Astrocyte of the spinal cord (primary cell): ENCODE results near the gene HAGHL.

Source experiments
- DNase-seq: peaks from one replicate; pipeline ENCODE4 v3.0.0; 2011; ENCODE audit warnings: low read depth, low spot score
- H3K4me3 ChIP-seq: 2 replicates; pipeline ENCODE4 v1.5.1; 2011; ENCODE audit warnings: low read depth, mild to moderate bottlenecking, low read length, moderate library complexity
- in situ Hi-C: cut with HindIII; loops from 2 replicates; pipeline ENCODE4 v1.10.0; 2017; ENCODE audit warnings: low sequenced_read_pairs
- TF ChIP-seq, protein P1 (sequence below): IDR thresholded peaks from 2 replicates; pipeline ENCODE4 v1.5.1; 2012; ENCODE audit warnings: low read depth, mild to moderate bottlenecking, low read length, inconsistent platforms

Gene HAGHL

DNA sequence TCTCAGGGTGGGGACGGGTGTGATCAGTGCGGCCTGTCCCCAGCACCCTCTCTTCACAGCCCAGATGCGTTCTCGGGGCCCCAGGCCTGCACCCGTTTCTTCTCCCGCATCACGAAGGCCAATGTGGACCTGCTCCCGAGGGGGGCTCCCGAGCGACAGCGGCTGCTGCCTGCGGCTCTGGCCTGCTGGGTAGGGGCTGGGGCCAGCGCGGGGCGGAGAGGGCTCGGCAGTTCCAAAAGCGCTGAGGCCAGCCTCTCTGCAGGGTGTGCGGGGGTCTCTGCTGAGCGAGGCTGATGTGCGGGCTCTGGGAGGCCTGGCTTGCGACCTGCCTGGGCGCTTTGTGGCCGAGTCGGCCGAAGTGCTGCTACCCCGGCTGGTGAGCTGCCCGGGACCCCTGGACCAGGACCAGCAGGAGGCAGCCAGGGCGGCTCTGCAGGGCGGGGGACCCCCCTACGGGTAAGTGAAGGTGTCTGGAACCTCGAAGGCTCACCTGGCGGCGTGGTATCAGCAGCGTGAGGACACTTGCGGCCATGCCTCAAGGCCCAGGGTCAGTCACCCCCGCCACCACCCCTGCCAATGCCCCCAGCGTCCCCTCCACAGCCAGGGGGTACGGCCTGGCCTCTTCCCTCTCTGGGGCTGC lies 38.1 kb downstream of the HAGHL start:
- H3K4me3 ChIP-seq: no peak overlapping the region
- TF ChIP-seq, protein P1, sequence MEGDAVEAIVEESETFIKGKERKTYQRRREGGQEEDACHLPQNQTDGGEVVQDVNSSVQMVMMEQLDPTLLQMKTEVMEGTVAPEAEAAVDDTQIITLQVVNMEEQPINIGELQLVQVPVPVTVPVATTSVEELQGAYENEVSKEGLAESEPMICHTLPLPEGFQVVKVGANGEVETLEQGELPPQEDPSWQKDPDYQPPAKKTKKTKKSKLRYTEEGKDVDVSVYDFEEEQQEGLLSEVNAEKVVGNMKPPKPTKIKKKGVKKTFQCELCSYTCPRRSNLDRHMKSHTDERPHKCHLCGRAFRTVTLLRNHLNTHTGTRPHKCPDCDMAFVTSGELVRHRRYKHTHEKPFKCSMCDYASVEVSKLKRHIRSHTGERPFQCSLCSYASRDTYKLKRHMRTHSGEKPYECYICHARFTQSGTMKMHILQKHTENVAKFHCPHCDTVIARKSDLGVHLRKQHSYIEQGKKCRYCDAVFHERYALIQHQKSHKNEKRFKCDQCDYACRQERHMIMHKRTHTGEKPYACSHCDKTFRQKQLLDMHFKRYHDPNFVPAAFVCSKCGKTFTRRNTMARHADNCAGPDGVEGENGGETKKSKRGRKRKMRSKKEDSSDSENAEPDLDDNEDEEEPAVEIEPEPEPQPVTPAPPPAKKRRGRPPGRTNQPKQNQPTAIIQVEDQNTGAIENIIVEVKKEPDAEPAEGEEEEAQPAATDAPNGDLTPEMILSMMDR: no peak
- no peak for DNase-seq
- in situ Hi-C loops: no loop called here

DNA sequence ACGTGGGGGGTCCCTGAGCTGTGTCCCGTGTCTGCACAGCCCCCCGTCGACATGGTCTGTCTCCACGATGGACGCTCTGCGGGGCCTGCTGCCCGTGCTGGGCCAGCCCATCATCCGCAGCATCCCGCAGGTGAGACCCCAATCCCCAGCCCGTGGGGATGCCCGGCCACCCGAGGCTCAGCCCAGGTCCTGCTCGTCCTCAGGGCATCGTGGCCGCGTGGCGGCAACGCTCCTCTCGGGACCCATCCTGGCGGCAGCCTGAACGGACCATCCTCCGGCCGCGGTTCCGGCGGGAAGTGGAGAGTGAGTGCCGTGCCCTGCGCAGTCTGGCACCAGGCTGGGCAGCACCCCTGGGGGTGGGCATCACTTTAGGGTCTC lies 38.6 kb downstream of the HAGHL start:
- no peak overlapping the region for H3K4me3 ChIP-seq
- DNase-seq: no peak
- TF ChIP-seq, protein P1: no peak
- in situ Hi-C loops: no loop called here

DNA sequence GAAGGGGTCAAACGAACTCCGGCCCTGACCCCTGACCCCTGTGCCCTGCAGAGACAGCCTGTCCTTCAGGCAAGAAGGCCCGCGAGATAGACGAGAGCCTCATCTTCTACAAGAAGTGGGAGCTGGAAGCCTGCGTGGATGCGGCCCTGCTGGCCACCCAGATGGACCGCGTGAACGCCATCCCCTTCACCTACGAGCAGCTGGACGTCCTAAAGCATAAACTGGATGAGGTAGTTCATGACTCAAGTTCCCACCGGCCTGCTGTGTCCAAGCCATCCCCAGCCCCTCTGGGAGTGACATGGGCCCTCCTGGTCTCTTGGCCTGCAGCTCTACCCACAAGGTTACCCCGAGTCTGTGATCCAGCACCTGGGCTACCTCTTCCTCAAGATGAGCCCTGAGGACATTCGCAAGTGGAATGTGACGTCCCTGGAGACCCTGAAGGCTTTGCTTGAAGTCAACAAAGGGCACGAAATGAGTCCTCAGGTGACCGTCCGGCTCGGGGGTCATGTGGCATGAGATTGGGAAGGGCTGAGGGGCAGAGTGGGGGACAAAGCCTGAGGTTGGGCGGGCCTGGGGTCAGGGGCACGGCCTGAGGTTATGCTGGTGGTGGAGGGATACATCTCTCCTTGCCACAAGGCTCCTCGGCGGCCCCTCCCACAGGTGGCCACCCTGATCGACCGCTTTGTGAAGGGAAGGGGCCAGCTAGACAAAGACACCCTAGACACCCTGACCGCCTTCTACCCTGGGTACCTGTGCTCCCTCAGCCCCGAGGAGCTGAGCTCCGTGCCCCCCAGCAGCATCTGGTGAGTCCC lies 39.3 kb downstream of the HAGHL start:
- H3K4me3 ChIP-seq: no peak overlapping the region
- no peak for DNase-seq
- TF ChIP-seq, protein P1: no peak
- in situ Hi-C loops: no loop called here

DNA sequence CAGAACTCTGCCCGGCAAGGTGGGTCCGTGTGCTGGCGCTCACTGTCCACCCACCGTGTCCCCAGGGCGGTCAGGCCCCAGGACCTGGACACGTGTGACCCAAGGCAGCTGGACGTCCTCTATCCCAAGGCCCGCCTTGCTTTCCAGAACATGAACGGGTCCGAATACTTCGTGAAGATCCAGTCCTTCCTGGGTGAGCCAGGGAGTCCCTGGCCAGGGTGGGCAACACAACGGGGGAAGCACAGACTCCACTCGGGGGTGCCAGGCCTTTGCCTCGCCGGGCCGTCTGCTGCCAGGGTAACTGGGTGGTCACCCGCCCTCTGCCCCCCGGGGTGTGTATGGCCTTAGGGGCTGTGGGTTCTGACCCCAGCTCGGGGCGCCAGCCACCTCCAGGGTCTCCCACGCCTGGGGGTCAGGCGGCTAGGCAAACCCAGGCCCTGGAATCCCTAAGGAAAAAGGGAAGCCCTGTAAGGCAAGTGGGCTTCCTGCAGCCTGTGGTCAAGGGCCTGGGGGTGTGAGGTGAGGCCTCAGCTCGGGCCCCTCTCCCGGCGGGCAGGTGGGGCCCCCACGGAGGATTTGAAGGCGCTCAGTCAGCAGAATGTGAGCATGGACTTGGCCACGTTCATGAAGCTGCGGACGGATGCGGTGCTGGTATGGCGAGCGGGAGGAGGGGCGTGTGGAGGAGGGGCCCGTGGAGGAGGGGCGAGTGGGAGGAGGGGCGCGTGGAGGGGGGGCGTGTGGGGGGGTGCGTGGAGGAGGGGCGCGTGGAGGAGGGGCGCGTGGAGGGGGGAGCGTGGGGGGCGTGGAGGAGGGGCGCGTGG lies 40.1 kb downstream of the HAGHL start:
- DNase-seq: no peak
- no peak overlapping the region for H3K4me3 ChIP-seq
- TF ChIP-seq, protein P1: no peak
- in situ Hi-C loops: no loop called here

DNA sequence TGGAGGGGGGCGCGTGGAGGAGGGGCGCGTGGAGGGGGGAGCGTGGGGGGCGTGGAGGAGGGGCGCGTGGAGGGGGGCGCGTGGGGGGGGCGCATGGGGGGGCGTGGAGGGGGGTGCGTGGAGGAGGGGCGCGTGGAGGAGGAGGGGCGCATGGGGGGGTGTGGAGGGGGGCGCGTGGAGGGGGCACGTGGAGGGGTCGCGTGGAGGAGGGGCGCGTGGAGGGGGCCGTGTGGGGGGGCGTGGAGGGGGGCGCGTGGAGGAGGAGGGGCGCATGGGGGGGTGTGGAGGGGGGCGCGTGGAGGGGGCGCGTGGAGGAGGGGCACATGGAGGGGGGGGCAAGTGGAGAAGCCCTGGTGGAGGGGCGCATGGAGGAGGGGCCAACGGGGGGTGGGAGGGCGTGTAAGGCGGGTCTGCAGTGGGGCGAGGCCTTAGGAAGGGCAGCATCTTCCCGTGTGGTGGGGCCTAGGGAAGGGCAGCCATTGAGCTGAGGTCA lies 40.9 kb downstream of the HAGHL start:
- no peak for DNase-seq
- in situ Hi-C loops: no loop called here

GRCh38 chr16:768428-768827 lies 41.5 kb downstream of the HAGHL start:
- H3K4me3 ChIP-seq: no peak overlapping the region
- in situ Hi-C loops: no loop called here
- no peak for DNase-seq
- TF ChIP-seq, protein P1: no peak

More for the DNA sequence above, 40.9 kb downstream of the HAGHL start:
- H3K4me3 ChIP-seq: no peak overlapping the region
- TF ChIP-seq, protein P1: no peak
